HCT116 (cell line): ENCODE data around the gene FOXF2. TPM values are rescaled to one million over a fixed set of nuclear protein-coding genes. Genes with fewer than 3 reads are reported as not detected.

Experiments
- ATAC-seq: fragments of 200-7000 bp; cut with Tn5 transposase; 2 replicates; pipeline ENCODE4 v1.9.1; 2020; ENCODE audit warnings: mild to moderate bottlenecking, moderate library complexity
- BruUV-seq: library from RNA; stranded (reverse); fragments of 400-500 nt; replicated peaks from 2 replicates; lab custom pipeline; 2021; lab: Mats Ljungman, UMichigan
- CTCF ChIA-PET: fragments of 300-600 bp; sonication (Branson Sonifier 250); formaldehyde crosslinking; loops from one replicate; lab custom pipeline; 2021; ENCODE audit warnings: antibody characterized with exemption; lab: Charles Lee
- POLR2A ChIA-PET: fragments of 300-600, 350-600 bp; sonication (Branson Sonifier 250); formaldehyde crosslinking; loops from one replicate; lab custom pipeline; 2021; ENCODE audit warnings: antibody characterized with exemption; lab: Charles Lee
- RAD21 ChIA-PET, 2 experiments: fragments of 300-600 bp; sonication (Branson Sonifier 250); formaldehyde crosslinking; loops; one replicate each; lab custom pipeline; 2023; ENCODE audit warnings: low total read pairs in 2 of 2; ENCODE audit not compliant: uncharacterized antibody in 2 of 2, unreplicated experiment in 2 of 2, low non-redundant PET in 1 of 2; lab: Charles Lee
- DNase-seq: peaks from one replicate; pipeline ENCODE4 v3.0.0-alpha.2; 2010; ENCODE audit warnings: low read depth, low spot score
- H2AFZ ChIP-seq: fragments of 200-600 bp; shearing (Covaris generic), sonication (generic); 2 replicates; pipeline ENCODE4 v1.6.1; 2017; ENCODE audit warnings: low read depth, mixed run types, mixed read lengths, antibody characterized with exemption, low read length; ENCODE audit not compliant: poor library complexity, severe bottlenecking
- H3K27ac ChIP-seq: 2 replicates; pipeline ENCODE4 v1.5.1; 2012; ENCODE audit warnings: low read depth, low read length
- H3K27me3 ChIP-seq: fragments of 200-600 bp; sonication (generic); 2 replicates; pipeline ENCODE4 v1.6.1; 2016; ENCODE audit warnings: mixed run types, low read length, mixed read lengths; ENCODE audit not compliant: insufficient read depth
- H3K36me3 ChIP-seq, 2 experiments: fragments of 200-500 bp in 1 of 2; fragments of 200-600 bp in 1 of 2; sonication (Bioruptor generic) in 1 of 2; sonication (generic) in 1 of 2; 2 replicates each; pipeline versions ENCODE4 v1.5.1 to v1.6.1; 2014 to 2016; ENCODE audit warnings: low read length in 2 of 2, inconsistent platforms in 1 of 2, mixed read lengths in 1 of 2, mixed run types in 1 of 2; ENCODE audit not compliant: insufficient read depth in 2 of 2, control insufficient read depth in 1 of 2
- H3K4me1 ChIP-seq, 2 experiments: fragments of 200-600 bp in 1 of 2; sonication (generic) in 1 of 2; 2 replicates each; pipeline versions ENCODE4 v1.5.1 to v1.6.1; 2012 to 2017; ENCODE audit warnings: low read length in 2 of 2, inconsistent platforms in 1 of 2, mild to moderate bottlenecking in 1 of 2, mixed read lengths in 1 of 2, mixed run types in 1 of 2, moderate library complexity in 1 of 2; ENCODE audit not compliant: insufficient read depth in 2 of 2, control insufficient read depth in 1 of 2
- H3K4me2 ChIP-seq: fragments of 200-600 bp; sonication (generic); 2 replicates; pipeline ENCODE4 v1.6.1; 2017; ENCODE audit warnings: mixed run types, low read length, mixed read lengths
- H3K4me3 ChIP-seq, 2 experiments: fragments of 200-600 bp in 1 of 2; sonication (generic) in 1 of 2; replicated peaks in 1 of 2; 2 replicates each; pipeline ENCODE4 v1.5.1; 2011 to 2016; ENCODE audit warnings: low read length in 2 of 2, control low read depth in 1 of 2, low read depth in 1 of 2, mild to moderate bottlenecking in 1 of 2, mixed read lengths in 1 of 2, mixed run types in 1 of 2
- H3K79me2 ChIP-seq: fragments of 200-600 bp; sonication (generic); 2 replicates; pipeline ENCODE4 v1.6.1; 2017; ENCODE audit warnings: mild to moderate bottlenecking, mixed run types, low read length, moderate library complexity, mixed read lengths; ENCODE audit not compliant: insufficient read depth
- H3K9ac ChIP-seq: fragments of 200-600 bp; sonication (generic); 2 replicates; pipeline ENCODE4 v1.6.1; 2016; ENCODE audit warnings: low read length, mixed read lengths
- H3K9me2 ChIP-seq: fragments of 200-600 bp; sonication (generic), shearing (Covaris generic); 2 replicates; pipeline ENCODE4 v1.6.1; 2017; ENCODE audit warnings: mixed run types, mild to moderate bottlenecking, moderate library complexity; ENCODE audit not compliant: insufficient read depth
- H3K9me3 ChIP-seq, 2 experiments: fragments of 200-500 bp in 1 of 2; fragments of 200-600 bp in 1 of 2; sonication (Bioruptor generic) in 1 of 2; sonication (generic) in 1 of 2; 2 replicates each; pipeline ENCODE4 v1.6.1; 2014 to 2017; ENCODE audit warnings: low read length in 2 of 2, mixed read lengths in 2 of 2, inconsistent platforms in 1 of 2, low read depth in 1 of 2, mild to moderate bottlenecking in 1 of 2, mixed run types in 1 of 2, moderate library complexity in 1 of 2; ENCODE audit not compliant: control insufficient read depth in 1 of 2, insufficient read depth in 1 of 2
- H4K20me1 ChIP-seq: fragments of 200-600 bp; sonication (generic), shearing (Covaris generic); 2 replicates; pipeline ENCODE4 v1.6.1; 2017; ENCODE audit warnings: mixed run types, mild to moderate bottlenecking, moderate library complexity; ENCODE audit not compliant: insufficient read depth
- CBX3 ChIP-seq: IDR thresholded peaks from 2 replicates; pipeline ENCODE4 v1.6.1; 2012; ENCODE audit warnings: low read depth
- EZH2phosphoT487 ChIP-seq: fragments of 200-600 bp; IDR thresholded peaks from 2 replicates; pipeline ENCODE4 v1.6.1; 2018; ENCODE audit warnings: antibody characterized with exemption, borderline replicate concordance
- FOSL1 ChIP-seq: IDR thresholded peaks from 2 replicates; pipeline ENCODE4 v1.6.1; 2012; ENCODE audit warnings: low read depth
- POLR2A ChIP-seq: IDR thresholded peaks from 2 replicates; pipeline ENCODE4 v1.7.0; 2011; ENCODE audit warnings: borderline replicate concordance; ENCODE audit not compliant: insufficient read depth, insufficient read length; ENCODE audit errors: extremely low read depth
- POLR2AphosphoS5 ChIP-seq: IDR thresholded peaks from 2 replicates; pipeline ENCODE4 v1.6.1; 2011; ENCODE audit warnings: mild to moderate bottlenecking, low read depth, low read length, moderate library complexity
- SP1 ChIP-seq: IDR thresholded peaks from 2 replicates; pipeline ENCODE4 v1.6.1; 2012; ENCODE audit warnings: low read depth
- SRF ChIP-seq: IDR thresholded peaks from 2 replicates; pipeline ENCODE4 v1.6.1; 2012; ENCODE audit warnings: low read depth
- TCF7L2 ChIP-seq: IDR thresholded peaks from 2 replicates; pipeline ENCODE4 v1.7.0; 2011; ENCODE audit warnings: borderline replicate concordance, inconsistent platforms; ENCODE audit not compliant: insufficient read depth, insufficient read length; ENCODE audit errors: extremely low read depth
- YY1 ChIP-seq: IDR thresholded peaks from 2 replicates; pipeline ENCODE4 v1.6.1; 2011; ENCODE audit warnings: low read length, low read depth, moderate library complexity, mild to moderate bottlenecking; ENCODE audit not compliant: insufficient replicate concordance; ENCODE audit errors: extremely low read depth
- ZFX ChIP-seq: fragments of 450-650 bp; IDR thresholded peaks from 2 replicates; pipeline ENCODE4 v1.6.1; 2017
- ZNF274 ChIP-seq: fragments of 200-500 bp; sonication (Bioruptor generic); IDR thresholded peaks from 2 replicates; pipeline ENCODE4 v1.6.1; 2014; ENCODE audit warnings: mild to moderate bottlenecking, low read depth, low read length, inconsistent platforms
- intact Hi-C: fragments of 100-400 bp; cut with micrococcal nuclease; formaldehyde crosslinking; loops from 2 replicates; pipeline ENCODE4 v1.10.0; 2022
- total RNA-seq: library from RNA; stranded (reverse); gene quantifications from one replicate; pipeline ENCODE4 v1.2.1, GENCODE V29; 2021; ENCODE audit not compliant: unreplicated experiment
- TF ChIP-seq, protein P1 (sequence below): IDR thresholded peaks from 2 replicates; pipeline ENCODE4 v1.6.1; 2012
- TF ChIP-seq, protein P2 (sequence below): IDR thresholded peaks from 2 replicates; pipeline ENCODE4 v1.6.1; 2012; ENCODE audit warnings: low read depth
- TF ChIP-seq, protein P3 (sequence below): IDR thresholded peaks from 2 replicates; pipeline ENCODE4 v1.6.1; 2011; ENCODE audit warnings: mild to moderate bottlenecking, low read length, moderate library complexity; ENCODE audit not compliant: insufficient replicate concordance; ENCODE audit errors: extremely low read depth

FOXF2 gene
- total RNA-seq, 1 experiment from 2014 or later, result not detected

DNA sequence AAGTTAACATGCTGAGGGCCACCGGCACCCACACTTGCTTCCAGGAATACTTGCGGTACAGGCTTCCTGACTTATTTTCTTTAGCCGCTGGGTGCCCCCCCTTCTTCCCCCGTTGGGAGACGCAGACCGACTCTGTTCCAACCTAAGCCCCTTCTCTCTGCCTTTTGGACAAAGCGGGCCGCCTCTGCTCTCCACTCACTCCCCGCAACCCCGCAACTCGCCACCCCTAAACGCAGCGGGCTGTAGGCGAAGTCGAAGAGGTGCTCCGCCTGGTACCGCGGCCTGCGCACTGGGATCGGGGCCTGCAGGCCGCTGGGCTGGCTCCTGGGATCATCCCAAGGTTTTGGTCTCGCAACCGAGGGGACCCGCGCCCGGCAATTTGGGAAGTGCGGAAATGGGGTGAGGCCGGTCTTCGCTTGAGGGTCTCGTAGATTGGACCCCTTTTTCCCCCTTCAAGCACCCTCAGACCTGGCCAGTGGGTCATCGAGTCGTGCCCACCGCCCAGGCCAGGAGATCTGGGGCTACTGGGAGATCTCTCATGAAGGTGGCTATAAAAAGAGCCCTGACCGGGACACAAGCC, 4.7 kb upstream of the FOXF2 start (continued):
- no peak for TF ChIP-seq YY1
- no peak for TF ChIP-seq SRF
- no peak for TF ChIP-seq SP1
- no peak for TF ChIP-seq POLR2A
- TF ChIP-seq ZNF274, result no peak
- TF ChIP-seq EZH2phosphoT487, result no peak
- no peak for TF ChIP-seq FOSL1
- no peak for TF ChIP-seq TCF7L2
- no peak for TF ChIP-seq CBX3
- no peak for TF ChIP-seq POLR2AphosphoS5
- TF ChIP-seq, protein P1, sequence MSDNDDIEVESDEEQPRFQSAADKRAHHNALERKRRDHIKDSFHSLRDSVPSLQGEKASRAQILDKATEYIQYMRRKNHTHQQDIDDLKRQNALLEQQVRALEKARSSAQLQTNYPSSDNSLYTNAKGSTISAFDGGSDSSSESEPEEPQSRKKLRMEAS, result no peak

DNA sequence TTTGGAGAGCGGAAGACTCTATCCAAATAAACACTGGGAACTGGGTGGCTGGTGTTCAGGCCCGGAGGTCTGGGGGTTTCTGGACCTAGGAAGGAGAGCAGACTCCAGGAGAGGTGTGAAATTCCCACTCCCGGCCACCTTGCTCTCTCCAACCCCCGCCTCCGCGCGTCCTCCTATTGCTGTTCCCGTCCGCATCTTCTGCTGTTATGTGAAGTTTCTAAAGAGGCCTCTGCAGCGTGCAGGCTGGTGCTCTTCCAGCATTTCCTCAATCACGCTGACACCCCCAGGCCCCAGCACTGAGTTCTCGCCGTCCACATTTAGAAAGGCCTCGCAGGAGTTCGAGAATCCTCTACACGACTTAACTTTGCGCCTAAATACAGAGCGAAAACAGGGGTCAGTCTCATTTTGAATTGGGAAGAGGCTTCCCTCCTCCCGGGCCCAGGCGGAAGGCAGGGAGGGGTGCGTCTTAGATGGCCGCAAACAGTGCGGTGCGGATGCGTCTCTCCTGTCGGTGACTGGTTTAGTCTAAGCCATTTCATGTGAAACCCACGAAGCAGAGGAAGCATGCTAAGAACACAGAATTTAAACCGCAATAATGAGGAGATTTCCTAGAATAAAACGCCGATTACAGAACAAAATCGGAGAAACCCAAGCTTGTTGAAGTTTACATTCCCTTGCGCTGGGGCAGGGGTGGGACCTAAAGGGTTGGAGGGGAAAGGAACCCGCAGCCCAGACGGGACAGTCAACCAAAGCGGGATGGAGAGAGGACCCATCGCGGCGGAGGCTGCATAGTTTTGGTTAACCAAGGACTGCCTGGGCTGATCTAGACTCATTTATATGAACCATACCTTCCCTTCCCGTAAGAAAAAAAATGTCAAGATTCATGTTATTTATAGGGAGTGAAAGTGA, 4.0 kb upstream of the FOXF2 start:
- DNase-seq (no peak), ATAC-seq (no peak)
- H3K36me3 ChIP-seq, result no peaks in the 10 kb centered on the region
- no peaks in the 10 kb centered on the region for H3K27me3 ChIP-seq
- H3K9me2 ChIP-seq, result no peaks in the 10 kb centered on the region
- no peak for TF ChIP-seq EZH2phosphoT487
- TF ChIP-seq, protein P2, sequence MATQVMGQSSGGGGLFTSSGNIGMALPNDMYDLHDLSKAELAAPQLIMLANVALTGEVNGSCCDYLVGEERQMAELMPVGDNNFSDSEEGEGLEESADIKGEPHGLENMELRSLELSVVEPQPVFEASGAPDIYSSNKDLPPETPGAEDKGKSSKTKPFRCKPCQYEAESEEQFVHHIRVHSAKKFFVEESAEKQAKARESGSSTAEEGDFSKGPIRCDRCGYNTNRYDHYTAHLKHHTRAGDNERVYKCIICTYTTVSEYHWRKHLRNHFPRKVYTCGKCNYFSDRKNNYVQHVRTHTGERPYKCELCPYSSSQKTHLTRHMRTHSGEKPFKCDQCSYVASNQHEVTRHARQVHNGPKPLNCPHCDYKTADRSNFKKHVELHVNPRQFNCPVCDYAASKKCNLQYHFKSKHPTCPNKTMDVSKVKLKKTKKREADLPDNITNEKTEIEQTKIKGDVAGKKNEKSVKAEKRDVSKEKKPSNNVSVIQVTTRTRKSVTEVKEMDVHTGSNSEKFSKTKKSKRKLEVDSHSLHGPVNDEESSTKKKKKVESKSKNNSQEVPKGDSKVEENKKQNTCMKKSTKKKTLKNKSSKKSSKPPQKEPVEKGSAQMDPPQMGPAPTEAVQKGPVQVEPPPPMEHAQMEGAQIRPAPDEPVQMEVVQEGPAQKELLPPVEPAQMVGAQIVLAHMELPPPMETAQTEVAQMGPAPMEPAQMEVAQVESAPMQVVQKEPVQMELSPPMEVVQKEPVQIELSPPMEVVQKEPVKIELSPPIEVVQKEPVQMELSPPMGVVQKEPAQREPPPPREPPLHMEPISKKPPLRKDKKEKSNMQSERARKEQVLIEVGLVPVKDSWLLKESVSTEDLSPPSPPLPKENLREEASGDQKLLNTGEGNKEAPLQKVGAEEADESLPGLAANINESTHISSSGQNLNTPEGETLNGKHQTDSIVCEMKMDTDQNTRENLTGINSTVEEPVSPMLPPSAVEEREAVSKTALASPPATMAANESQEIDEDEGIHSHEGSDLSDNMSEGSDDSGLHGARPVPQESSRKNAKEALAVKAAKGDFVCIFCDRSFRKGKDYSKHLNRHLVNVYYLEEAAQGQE, result no peak
- TF ChIP-seq ZFX, result no peak
- TF ChIP-seq, protein P3, sequence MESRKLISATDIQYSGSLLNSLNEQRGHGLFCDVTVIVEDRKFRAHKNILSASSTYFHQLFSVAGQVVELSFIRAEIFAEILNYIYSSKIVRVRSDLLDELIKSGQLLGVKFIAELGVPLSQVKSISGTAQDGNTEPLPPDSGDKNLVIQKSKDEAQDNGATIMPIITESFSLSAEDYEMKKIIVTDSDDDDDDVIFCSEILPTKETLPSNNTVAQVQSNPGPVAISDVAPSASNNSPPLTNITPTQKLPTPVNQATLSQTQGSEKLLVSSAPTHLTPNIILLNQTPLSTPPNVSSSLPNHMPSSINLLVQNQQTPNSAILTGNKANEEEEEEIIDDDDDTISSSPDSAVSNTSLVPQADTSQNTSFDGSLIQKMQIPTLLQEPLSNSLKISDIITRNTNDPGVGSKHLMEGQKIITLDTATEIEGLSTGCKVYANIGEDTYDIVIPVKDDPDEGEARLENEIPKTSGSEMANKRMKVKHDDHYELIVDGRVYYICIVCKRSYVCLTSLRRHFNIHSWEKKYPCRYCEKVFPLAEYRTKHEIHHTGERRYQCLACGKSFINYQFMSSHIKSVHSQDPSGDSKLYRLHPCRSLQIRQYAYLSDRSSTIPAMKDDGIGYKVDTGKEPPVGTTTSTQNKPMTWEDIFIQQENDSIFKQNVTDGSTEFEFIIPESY, result no peak
- H3K9me3 ChIP-seq, result no peaks in the 10 kb centered on the region
- ChIA-PET POLR2A (no interaction called here), RAD21 (no interaction called here), CTCF (no interaction called here)
- no peak overlapping the region for H3K9ac ChIP-seq
- intact Hi-C loops, result no loop called here
- H2AFZ ChIP-seq, result no peak overlapping the region
- no peak overlapping the region for H3K4me2 ChIP-seq
- no TSS peak for BruUV-seq
- no peaks in the 10 kb centered on the region for H3K79me2 ChIP-seq
- peaks cover 0 to 8% of the 10 kb centered on the region in 2 experiments; a peak in 1 of 4 replicates for H3K4me1 ChIP-seq
- H4K20me1 ChIP-seq, result no peaks in the 10 kb centered on the region
- no peak overlapping the region for H3K4me3 ChIP-seq
- no peak overlapping the region for H3K27ac ChIP-seq
